NCI-H2196 (cell line): ENCODE data around the gene APOO.

Experiments
- DNase-seq: peaks from one replicate; lab custom pipeline; 2025; ENCODE audit not compliant: unreplicated experiment; lab: John Stamatoyannopoulos, UW

The APOO gene

GRCh38 chrX:23821847-23822246, 85.9 kb downstream of the APOO start:
- no peak for DNase-seq

GRCh38 chrX:23820235-23820782, 87.4 kb downstream of the APOO start:
- DNase-seq, result no peak

DNA sequence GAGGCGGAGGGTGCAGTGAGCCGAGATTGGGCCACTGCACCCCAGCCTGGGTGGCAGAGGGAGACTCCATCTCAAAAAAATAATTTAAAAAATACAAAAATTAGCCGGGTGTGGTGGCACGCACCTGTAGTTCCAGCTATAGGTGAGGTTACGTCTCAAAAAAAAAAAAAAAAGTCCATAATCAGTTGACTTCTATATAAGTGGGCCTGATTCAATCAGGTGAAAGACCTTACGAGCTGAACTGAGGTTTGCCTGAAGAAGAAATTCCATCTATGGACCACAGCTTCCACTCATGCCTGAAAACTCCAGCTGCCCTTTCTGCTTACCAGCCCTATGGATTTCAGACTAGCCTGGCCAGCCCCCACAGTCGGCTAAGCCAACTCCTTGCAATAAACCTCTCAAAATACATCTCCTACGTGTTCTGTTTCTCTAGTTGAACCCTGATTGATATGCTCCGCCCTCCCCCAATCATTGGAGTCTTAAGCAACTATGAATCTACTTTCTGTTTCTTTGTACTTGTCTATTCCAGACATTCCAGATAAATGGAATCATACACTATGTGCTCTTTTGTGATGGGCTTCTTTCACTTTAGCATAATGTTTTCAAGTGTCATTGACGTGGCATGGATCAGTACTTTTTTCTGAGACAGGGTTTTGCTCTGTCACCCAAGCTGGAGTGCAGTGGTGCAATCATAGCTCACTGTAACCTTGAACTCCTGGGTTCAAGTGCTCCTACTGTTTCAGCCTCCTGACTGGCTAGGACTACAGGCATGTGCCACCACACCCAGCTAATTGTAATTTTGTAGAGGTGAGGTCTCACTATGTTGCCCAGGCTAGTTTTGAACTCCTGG, 88.1 kb downstream of the APOO start:
- no peak for DNase-seq

DNA sequence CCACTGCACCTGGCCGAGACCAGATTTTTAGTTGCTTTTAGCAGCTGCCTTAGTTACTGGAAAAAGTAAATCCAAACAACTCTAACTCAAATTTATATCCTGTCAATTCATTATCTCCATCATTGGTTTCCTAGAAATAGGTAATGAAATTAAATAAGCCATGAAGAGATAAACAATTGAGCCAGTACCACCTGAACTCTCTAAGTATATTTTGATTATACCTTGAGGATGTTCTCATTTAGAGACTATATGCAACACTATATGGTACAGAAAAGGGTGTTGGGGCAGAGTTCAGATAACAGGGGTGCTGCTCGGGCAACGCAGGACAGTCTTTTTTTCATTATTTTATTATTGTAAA, 89.8 kb downstream of the APOO start:
- DNase-seq, result no peak

DNA sequence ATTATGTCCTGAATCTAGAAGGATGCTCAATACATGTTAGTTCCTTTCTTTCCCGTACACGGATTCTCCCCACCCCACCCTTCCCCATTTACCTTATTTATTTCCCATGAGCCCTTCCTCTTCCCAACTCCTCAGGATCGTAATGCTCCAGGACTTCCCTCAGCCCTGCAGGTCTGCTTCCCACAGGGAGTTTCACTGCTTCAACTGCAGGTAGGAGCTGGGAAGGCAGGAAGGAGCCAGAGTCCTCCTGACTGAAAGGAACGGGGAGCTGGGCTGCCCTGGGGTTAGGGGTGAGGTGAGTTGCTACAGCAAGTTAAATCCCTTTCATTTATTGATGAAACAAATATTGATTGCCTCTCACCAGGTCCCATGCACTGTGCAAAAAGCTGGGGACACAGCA, 91.6 kb downstream of the APOO start:
- DNase-seq, result no peak

DNA sequence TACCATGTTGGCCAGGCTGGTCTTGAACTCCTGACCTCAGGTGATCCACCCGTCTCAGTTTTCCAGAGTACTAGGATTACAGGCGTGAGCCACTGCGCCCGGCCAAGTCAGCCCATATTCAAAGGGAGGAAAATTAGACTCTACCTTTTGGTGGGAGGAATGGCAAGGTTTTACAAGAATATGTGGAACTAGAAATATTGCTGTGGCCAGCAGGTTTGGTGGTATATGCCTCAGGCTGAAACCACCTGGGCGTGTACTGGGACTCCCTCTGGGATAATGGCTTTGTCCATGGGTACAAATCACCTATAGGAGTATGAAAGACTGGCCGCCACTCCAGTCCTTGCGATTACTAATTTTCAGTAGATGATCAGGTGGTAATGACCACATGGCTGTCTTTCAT, 92.4 kb downstream of the APOO start:
- no peak for DNase-seq

DNA sequence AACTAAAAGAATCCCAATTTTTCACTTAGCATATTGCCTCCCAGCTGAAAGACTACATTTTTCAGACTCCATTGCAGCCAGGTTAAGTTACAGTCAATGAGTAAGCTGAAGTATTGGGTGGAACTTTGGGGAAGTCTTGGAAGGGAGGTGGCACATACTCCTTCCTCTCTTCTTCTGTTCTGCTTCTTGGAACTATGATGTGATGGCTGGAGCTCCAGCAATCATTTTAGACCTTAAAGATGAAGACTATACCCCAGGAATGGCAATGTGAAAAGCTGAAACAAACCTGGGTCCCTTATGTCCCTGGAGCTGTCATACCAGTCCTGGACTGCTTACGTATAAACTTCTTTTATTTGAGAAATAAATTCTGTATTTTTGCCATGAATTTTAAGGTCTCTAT, 93.9 kb downstream of the APOO start:
- DNase-seq, result no peak

- DNase-seq, result no peak
Measured at GRCh38 chrX:23811656-23812055, 96.1 kb downstream of the APOO start.

DNA sequence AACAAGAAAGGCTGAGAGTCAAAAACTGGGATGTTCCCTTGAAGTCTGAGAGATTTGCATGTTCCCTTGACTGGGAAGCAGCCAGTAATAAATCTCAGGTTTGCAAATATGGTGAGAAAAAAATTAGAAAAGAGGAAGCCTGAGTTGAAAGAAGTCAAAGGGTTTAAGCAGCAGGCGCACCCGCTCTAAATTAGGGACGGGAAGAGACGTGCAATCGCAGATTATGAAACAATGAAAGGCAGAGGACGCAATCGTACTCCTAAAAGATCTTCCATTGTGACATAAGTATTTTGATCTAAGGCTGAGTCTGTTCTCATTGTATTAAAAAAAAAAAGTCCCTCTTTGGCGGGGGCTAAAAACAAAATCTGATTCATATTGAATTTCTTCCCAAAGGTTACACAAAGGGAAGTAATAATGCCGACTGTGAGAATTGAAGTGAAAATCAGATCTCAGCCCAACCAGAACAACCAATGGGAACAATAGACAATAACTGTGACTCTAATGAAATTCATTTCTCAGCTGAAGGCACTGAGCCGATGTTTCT, 96.6 kb downstream of the APOO start:
- DNase-seq, result no peak

DNA sequence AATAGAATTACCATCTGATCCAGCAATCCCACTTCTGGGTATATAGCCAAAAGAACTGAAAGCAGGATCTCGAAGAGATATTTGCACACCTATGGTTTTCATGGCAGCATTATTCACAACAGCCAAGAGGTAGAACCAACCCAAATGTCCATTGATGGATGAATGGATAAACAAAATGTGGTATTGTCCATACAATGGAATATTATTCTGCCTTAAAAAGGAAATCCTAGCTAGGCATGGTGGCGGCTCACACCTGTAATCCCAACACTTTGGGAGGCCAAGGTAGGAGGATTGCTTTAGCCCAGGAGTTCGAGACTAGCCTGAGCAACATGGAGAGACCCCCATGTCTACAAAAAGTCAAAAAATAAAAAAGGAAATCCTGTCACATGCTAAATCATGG, 97.5 kb downstream of the APOO start:
- no peak for DNase-seq

DNA sequence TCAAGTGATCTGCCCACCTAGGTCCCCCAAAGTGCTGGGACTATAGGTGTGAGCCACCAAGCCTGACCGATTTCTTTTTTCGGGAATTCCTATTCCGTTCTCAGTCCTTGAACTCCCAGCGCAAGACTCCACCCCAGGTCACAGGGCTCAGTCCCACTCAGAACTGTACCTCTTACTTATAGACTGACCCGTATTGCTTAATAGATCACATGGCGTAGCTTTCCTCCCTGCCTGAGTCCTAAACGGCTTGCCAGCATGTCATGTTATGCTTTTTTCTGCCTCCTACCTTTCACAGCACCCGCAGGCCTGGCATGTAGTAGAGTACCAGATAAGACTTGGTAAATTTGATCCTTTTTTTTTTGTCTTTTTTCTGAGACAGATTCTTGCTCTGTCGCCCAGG, 102.3 kb downstream of the APOO start:
- DNase-seq, result no peak

DNA sequence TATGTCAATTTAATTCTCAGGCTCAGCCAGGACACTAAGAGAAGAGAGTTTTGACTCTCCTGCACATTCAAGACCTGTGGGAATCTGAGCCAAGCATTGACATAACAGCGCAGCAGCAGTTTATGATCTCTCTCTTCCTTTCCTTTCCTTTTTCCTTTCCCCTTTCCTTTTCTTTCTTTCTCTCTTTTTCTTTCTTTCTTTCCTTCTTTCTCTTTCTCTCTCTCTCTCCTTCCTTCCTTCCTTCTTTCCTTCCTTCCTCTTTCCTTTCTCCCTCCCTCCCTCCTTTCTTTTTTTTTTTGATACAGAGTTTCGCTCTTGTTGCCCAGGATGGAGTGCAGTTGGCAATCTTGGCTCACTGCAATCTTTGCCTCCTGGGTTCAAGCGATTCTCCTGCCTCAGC, 103.2 kb downstream of the APOO start:
- DNase-seq, result no peak

- no peak for DNase-seq
Measured at GRCh38 chrX:23803931-23804381, 103.8 kb downstream of the APOO start.

GRCh38 chrX:23802431-23802830, 105.3 kb downstream of the APOO start:
- DNase-seq, result no peak

- no peak for DNase-seq
Measured at GRCh38 chrX:23799469-23800065, 108.2 kb downstream of the APOO start.

GRCh38 chrX:23797371-23798128, 110.2 kb downstream of the APOO start:
- DNase-seq, result peak; percentile 46

- DNase-seq, result no peak
Measured at GRCh38 chrX:23795221-23795620, 112.5 kb downstream of the APOO start.

DNA sequence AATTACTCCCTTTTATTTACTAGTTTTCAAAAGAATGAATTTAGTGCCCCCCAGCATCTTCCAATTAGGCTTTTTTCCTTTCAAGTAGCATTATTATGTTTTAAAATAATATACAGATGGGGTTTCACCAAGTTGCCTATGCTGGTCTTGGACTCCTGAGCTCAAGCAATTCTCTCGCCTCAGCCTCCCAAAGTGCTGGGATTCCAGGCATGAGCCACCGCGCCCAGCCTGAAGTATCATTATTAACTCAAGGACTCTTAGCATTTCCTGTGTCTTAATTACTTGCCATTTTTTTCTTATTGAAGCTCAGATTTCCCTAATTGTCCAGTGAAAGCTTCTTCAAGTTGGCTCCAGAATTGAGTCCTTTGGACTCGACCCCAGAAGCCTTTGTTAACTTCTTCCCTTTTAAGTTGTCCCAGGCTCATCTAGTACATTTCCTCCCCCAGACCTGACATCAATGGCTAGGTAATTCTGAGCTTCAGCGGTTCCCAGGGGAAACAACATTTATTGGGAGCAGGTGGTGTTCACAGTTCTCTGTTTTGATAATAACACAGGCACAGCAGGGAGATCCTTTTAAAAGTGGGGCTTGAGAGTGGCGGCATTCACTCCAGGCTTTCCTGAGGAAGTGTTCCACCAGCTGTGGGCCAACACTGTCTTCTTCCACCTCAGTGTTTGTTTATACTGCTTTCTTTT, 114.7 kb downstream of the APOO start:
- DNase-seq, result peak; percentile 31

DNA sequence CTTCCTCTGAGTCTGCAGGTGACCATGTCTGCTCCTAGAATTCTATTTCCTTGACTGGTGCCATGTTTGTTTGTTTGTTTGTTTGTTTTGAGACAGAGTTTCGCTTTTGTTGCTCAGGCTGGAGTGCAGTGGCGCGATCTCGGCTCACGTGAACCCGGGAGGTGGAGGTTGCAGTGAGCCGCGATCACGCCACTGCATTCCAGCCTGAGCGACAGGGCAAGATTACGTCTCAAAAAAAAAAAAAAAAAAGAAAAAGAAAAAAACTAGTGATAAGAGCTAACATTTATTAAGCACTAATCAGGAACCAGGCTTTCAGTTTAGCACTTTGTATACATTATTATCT, 117.6 kb downstream of the APOO start:
- no peak for DNase-seq

- no peak for DNase-seq
Measured at GRCh38 chrX:23789386-23790154, 118.2 kb downstream of the APOO start.
